Raji (cell line): ENCODE results near the gene ACO2.

ENCODE experiments used
- POLR2A ChIP-seq: IDR thresholded peaks from 2 replicates; pipeline ENCODE4 v1.6.1; 2011; ENCODE audit warnings: low read depth, low read length, control low read depth; ENCODE audit not compliant: insufficient read depth

The ACO2 gene

DNA sequence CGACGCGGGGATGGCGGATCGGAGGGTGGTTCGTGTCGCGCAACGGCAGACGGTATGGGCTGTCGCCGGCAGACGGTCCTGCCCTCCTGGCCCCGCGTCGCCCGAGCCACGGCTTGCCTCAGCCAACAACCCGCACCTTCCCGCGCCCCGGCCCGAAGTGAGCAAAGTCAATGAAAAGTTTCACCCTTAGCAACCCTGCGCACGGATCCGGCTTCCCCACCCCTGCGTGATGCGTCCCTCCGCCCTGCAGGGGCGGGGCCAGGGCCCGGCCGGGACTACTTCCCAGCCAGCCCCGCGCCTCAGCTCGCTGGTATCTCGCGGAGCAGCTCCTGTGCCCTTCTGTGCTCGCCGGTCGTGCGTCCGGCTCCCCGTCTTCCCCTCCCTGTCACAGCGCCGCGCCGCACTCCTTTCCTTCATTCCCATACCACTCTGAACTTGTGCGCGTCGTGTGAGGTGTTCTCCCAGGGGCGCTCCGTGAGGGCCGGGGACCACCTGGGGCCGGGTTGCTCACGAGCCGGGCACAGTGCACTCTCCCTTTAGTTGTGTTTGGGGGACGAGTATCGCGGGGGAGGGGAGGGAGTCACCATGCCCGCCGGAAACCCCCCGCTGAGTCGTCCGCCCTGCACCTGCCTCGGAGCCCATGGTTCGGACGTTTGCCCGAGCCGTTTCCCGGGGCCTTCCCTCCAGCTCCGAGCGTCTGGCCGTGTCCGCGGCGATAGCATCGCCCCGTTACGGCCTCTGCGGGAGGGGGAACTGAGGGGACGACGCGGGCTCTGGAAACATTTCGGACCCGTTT lies 22.1 kb upstream of the ACO2 start, which contains the start of gene TOB2:
Gene TOB2, minus strand, starts transcription at position 163 of the 796 bp plus-strand sequence. CDS start 9,456 bp downstream, outside the sequence.
- TF ChIP-seq POLR2A, result peak; percentile 99

DNA sequence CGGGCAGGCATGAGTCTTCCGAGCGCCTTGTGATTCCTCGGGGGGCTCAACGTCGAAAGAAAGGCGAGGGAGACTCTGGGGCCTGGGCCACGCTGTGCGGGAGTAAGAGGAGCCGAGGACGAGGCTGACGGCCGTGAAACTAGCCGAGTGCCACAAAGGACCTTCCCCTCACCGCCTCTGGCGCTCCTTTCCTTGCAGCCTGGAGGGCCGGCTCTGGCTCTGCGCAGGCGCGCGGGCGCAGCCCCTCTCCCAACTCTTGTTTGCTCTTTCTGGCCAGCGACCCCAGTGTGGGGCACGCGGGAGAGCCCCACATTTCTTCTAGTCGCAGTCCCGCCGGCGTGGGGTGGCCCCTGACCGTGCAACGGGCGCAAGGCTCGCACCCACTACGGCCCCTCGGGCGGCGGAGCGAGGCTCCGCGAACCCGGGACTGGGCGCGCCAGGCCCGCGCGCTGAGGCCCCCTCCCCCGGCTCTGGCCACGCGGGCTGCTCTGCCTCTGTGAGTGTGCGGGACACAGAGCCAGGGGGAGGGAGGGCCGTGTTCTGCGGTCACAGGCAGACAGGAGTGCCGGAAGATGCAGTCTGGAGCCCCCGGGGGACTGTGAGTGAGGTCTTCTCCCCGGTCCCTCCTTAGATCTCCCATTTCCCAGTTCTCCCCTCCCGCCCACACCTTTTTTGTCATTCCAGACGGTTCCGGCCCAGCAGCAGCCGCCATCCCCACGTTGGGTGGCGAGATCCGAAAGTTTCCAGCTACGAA lies 21.3 kb upstream of the ACO2 start:
- TF ChIP-seq POLR2A, result peak; percentile 69

DNA sequence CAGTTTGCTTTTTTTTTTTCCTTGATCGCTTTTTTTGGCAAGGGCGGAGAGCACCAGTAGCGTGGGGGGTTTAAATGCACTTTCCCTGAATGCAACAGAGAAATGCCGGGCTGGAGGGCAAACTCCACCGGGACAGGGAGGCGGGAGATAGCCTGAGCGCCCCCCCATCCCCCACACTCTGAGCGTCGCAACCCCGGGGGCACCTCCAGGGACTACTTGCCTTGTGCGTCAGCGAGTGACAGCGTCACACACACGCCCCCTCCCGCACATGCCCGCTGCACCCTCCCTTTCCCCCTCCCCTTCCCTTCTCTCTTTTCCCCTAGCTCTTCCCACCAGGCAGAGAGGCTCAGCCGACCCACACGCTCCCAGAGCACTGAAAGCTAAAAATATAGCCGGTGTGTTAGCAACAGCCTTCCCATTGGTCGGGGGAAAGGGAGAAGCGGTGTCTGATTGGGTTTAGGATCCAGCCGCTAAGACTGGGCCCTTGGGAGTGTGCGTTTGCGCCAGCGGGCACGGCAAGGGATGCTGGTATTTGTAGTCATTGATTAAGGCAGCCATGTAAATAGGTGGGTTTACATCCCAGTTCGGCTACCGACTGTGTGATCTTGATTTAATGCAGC lies 20.6 kb upstream of the ACO2 start:
- peak; percentile 77 for TF ChIP-seq POLR2A

DNA sequence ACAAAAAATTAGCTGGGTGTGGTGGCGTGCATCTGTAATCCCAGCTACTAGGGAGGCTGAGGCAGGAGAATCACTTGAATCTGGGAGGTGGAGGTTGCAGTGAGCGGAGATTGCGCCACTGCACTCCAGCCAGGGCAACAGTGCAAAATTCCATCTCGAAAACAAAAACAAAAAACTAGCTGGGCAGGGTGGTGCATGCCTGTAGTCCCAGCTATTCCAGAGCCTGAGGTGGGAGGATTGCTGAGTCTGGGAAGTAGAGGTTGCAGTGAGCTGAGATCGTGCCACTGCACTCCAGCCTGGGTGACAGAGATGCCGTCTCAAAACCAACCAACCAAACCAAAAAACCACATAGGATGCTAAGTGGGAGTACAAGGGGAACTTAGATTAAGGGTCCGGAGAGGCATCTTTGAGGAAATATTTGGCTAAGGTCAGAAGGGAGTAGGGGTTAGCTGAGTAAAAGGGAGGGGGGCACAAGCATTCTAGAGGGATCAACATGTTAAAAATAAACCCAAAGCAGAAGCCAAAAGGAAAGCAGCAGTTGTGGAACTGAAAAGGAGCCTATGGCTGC lies 10.7 kb upstream of the ACO2 start:
- TF ChIP-seq POLR2A, result no peak

DNA sequence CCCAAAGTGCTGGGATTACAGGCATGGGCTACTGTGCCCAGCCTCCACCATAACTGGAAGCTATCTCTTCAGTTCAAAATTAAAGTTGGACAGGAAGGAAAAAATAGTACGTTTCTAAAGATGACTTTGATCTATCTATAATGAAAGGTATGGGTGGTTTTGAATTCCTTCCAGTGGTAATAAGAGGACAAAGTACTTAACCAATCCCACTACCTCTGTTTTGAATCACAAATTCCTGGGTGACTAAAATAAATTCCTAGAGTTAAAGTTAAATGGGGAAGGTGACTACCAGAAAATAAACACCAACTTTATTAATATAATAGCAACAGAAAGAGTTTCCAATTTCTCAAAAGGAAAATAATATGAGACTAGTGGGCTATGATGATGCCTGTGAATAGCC lies 9.5 kb upstream of the ACO2 start:
- no peak for TF ChIP-seq POLR2A

DNA sequence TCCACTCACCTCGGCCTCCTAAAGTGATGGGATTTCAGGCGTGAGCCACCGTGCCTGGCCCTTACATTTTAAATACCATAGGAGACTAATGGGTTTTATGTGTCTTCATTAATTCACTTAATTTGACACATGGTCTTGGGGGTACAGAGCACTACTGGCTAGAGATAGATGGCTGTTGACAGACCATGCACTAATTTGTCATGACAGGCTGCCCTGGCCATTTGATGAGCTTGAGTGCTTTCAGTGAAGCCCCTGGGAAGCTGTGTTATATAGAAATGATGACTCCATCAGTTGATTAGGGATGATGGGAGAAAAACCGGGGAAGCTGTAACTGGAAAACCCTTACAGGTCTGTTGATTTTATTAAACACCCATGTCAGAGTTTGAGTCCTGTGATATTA lies 7.0 kb upstream of the ACO2 start:
- no peak for TF ChIP-seq POLR2A

DNA sequence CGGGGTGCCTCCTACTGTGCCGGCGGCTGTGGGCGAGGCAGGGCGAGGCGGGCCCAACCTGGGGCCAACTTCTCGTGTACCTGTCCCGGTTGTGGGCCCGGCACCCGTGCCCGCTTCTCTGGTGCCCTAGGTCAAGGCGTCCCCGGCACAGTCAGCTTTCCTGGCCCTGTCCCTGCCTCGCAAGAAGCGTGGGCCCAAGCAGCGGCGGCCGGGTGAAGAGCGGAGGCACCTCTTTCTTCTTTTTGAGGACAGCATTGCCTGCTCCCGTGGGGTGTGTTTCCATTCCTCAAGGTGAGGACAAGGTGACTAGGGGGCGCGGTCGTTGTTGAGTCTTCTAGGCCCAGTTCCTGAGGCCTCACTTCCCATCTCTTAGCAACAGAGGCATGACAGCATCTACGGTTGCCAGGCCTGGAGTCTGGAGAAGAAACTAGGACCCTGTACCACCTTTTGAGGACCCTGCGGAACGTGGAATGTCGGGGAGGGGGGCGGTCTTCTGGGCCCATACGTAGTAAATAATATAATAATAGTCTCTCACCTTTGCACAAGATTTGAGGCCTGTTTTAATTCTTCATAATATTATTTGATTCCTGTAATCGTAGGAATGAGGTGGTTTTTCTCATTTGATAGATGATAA lies 418 bp downstream of the ACO2 start:
- no peak for TF ChIP-seq POLR2A

DNA sequence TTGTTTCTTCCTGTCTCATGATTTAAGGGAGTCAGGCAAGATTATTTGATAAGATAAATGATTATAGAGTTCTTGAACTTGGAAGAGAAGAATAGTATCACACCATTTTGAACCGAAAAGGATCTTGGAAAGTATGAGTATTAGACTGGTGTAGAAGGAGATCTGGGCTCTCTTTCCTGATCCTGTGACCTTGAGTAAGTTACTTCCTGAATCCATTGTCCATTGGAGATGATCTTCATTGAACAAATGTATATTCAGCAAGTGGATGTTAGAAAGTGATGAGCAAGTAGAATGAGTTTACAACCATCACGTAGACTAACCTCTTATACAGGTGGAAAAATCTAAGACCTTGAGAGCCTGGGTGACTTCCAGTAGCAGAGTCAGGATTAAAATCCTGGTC lies 2.0 kb downstream of the ACO2 start:
- TF ChIP-seq POLR2A, result no peak

DNA sequence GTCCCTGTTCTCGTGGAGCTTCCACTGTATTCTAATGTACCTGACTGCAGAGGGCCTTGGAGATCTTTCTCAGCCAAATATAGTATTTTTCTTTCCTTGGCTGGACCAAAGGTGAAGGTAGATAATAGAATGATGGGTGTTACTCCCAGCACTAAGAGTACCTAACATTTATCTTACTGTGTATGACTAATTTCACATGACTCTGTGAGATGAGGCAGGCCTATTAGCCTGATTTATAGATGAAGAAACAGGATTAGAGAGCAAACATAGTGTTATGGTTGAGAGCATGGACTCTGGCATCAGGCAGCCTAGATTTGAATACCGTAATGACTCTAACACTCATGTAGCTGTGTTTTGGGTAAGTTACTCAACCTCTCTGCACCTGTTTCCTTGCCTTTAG lies 2.7 kb downstream of the ACO2 start:
- no peak for TF ChIP-seq POLR2A

DNA sequence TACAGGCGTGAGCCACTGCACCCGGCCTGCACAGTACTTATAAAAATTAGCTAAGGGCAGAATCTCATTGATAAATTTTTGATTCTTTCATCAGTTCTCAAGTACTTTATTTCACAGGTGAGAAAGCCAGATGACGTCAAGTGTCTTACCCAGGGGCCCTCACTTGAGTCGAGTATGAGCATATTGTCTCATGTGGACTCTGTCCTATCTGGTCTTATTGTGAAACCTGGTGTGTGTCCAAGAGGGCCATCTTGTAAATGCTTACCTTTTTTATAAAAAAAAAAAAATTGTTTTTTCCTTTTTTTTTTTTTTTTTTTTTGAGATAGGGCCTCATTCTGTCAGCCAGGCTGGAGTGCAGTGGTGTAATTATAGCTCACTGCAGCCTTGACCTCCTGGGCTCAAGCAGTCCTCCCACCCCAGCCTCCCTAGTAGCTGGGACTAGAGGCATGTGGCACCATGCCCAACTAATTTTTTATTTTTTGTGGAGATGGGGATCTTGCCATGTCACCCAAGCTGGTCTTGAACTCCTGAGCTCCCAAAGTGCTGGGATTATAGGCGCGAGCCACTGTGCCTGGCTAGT lies 6.0 kb downstream of the ACO2 start:
- TF ChIP-seq POLR2A, result no peak

DNA sequence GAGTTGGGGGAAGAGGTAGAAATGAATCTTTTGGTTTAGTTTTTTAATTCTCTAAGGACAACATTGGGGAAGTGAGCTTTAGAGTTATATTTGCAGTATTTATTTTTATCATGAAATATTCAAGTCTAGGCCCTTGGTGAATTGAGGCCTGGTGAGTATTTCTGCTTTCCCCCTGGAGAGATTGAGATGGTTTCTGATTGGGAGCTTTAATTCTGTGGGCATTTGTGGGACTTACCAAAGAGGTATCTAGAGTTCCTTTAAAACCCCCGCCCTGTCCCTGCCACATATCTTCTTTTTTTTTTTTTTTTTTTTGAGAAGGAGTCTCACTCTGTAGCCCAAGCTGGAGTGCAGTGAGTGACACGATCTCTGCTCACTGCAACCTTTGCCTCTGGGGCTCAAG lies 9.6 kb downstream of the ACO2 start:
- no peak for TF ChIP-seq POLR2A

DNA sequence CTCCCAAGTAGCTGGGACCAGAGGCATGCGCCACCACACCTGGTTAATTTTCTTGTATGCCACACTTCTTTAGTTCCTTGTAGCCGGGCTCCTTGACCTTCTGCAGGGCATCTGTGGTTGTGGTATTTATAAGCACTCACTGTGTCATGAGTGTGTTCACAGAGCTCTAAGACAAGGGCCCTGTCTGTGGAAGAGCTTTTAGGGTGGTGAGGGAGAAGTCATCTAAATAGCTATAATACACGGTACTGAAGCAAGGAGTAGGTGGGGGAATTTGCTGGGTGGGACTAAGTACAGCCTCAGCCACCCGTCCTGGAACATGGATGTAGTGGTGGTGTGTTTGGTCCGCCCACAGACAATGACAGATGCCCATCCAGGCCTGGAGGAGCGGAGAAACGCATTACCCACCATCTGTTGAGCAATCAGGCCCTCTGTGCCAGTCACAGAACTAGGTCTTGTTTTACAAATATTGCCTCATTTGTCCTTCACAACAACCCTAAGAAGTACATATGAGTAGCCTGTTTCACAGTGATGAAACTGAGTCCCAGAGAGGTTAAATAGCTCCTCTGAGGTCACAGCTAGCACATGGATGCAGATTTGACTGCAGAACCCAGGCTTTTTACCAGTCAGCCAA lies 10.1 kb downstream of the ACO2 start:
- TF ChIP-seq POLR2A, result no peak

DNA sequence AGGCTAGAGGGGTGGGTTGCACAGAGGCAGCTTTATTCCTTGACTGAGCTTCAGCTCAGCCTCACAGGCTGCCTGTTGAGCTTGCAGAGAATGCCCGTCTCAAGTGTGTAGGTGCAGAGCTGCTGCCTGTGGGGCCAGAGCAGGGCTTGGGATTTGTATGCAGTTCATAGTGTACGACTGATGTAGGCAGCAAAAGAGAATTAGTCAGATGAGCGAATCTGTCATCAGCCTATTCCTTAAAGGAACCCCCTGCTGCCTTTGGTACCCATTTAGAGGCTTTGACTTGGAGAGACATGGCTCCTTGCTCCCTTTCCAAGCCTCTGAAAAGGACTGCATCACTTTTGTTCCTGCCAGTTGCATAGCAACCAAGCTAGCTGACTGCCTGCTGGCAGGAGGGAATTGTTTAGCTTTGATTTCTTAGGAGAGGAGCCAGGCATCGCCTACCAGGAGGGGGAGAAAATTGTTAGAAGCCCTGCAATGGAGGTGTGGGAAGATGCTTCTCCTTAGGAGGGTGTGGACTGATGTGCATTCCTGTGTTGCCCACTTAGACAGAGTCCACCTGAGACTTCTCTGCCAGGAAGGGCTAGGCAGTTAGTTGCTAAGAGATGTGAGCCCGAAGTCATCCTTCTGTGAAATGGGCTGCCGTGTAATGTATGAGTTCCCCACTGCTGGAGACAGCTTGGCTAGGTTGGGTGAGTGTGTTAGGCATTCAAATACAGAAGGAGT lies 10.9 kb downstream of the ACO2 start:
- no peak for TF ChIP-seq POLR2A

DNA sequence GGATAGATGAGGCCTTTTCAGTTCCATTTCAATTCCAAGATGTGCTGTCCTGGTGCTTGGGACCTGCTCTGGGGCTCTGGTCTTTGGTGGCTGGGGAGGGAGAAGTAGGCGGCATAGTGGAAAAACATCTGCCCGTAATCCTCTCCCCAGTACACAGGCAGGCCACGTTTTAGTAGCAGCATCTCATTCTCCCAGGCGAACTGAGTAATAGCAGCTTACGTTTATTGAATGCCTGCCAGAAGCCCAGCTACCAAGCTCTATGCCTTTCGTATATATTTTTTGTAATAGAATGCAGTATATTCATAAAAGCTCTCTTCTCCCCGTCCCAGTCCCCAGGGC lies 11.4 kb downstream of the ACO2 start:
- no peak for TF ChIP-seq POLR2A
